PFSK-1 (cell line): ENCODE measurements around the gene CCNO.

Source experiments
- FOXP2 ChIP-seq: optimal IDR thresholded peaks from 2 replicates; pipeline ENCODE3; 2011; ENCODE audit warnings: borderline replicate concordance, control low read depth, inconsistent platforms; ENCODE audit not compliant: insufficient read depth; ENCODE audit errors: extremely low read length, extremely low read depth
- POLR2AphosphoS5 ChIP-seq: IDR thresholded peaks from 2 replicates; pipeline ENCODE4 v1.6.1; 2012; ENCODE audit warnings: low read depth, mild to moderate bottlenecking, control low read depth, low read length, moderate library complexity
- REST ChIP-seq, 2 experiments: IDR thresholded peaks; 2 replicates each; pipeline versions ENCODE4 v1.6.1 to v1.8.0; 2011 to 2012; ENCODE audit warnings: low read depth in 2 of 2, low read length in 2 of 2, control low read depth in 1 of 2, inconsistent platforms in 1 of 2, mild to moderate bottlenecking in 1 of 2, moderate library complexity in 1 of 2; ENCODE audit not compliant: insufficient read depth in 1 of 2
- SIN3A ChIP-seq: IDR thresholded peaks from 2 replicates; pipeline ENCODE4 v1.6.1; 2012; ENCODE audit warnings: mild to moderate bottlenecking, low read length, moderate library complexity, borderline replicate concordance; ENCODE audit not compliant: insufficient read depth
- TAF1 ChIP-seq: IDR thresholded peaks from 2 replicates; pipeline ENCODE4 v1.6.1; 2012; ENCODE audit warnings: low read length, control low read depth, borderline replicate concordance; ENCODE audit not compliant: insufficient read depth

The CCNO gene

GRCh38 chr5:55231029-55231918 lies 2.1 kb downstream of the CCNO start:
- TF ChIP-seq SIN3A: no peak
- no peak for TF ChIP-seq POLR2AphosphoS5
- no peak for TF ChIP-seq TAF1
- no peak for TF ChIP-seq REST (IDR thresholded peaks at IDR 0.05; ENCODE audit: insufficient read depth in 1 of 2, low read depth in 2 of 2, low read length in 2 of 2)
- TF ChIP-seq FOXP2: no peak

DNA sequence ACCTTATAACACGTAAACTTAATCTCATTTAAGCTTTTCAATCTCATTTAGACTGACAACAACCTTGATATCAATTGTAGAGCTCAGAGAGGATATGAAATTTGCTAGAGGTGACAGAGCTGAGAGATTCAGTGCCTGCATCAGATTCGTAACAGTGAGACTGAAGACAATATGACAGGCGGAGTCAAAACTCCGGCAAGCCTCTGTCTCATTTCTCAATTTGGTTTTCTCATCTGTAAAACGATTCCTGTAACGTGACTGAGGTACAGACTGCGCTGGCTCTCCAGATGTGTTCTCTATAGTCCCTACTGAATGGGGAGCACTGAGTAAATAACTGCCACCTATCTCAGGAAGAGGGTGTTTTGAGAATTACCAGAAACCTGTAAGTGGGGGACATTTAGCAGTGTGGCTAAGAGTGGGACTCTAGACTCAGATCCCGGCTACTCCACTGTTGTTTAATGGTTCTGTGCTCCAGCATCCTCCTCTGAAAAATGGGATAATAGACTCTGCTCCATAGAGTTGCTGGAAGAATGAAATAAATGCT lies 3.2 kb downstream of the CCNO start:
- no peak for TF ChIP-seq POLR2AphosphoS5
- TF ChIP-seq REST (IDR thresholded peaks at IDR 0.05; ENCODE audit: insufficient read depth in 1 of 2, low read depth in 2 of 2, low read length in 2 of 2): no peak
- no peak for TF ChIP-seq TAF1
- no peak for TF ChIP-seq FOXP2
- no peak for TF ChIP-seq SIN3A

DNA sequence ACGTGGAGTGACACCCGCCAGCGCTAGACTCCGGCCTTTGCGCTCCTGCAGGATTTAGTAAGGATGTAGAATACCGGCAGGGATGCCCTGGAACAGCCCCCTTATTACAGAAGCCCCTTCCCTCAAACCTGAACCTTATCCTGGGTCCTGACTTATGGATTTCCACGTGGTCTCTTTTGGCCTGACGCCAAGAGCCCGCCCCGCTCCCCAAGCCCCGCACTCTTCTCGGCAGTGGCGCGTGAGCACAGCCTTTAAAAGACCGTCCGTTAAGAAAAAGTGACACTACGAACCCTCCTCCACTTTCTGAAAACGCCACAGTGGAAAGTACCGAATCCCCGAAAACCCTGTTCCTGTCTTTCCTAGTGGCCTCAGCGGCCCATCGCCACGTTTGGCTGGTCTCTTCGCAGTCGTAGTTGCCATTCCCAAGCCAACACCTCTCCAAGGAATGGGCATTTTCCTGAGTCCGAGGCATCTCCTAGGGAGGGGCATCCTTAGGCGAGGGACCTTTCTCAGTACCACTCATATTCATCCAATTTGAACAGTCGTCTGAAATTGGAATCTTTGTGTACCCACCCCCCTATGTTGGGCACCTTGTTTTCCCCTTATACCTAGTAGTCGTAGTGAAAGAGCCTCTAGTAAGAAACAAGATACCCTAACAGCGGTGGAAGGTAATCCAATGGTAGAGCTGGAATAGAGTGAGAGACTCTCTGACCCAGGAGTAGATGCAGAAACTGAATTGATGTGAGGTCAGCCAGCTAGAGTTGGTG lies 5.6 kb downstream of the CCNO start:
- no peak for TF ChIP-seq FOXP2
- TF ChIP-seq POLR2AphosphoS5: no peak
- TF ChIP-seq SIN3A: no peak
- no peak for TF ChIP-seq REST (IDR thresholded peaks at IDR 0.05; ENCODE audit: insufficient read depth in 1 of 2, low read depth in 2 of 2, low read length in 2 of 2)
- no peak for TF ChIP-seq TAF1

DNA sequence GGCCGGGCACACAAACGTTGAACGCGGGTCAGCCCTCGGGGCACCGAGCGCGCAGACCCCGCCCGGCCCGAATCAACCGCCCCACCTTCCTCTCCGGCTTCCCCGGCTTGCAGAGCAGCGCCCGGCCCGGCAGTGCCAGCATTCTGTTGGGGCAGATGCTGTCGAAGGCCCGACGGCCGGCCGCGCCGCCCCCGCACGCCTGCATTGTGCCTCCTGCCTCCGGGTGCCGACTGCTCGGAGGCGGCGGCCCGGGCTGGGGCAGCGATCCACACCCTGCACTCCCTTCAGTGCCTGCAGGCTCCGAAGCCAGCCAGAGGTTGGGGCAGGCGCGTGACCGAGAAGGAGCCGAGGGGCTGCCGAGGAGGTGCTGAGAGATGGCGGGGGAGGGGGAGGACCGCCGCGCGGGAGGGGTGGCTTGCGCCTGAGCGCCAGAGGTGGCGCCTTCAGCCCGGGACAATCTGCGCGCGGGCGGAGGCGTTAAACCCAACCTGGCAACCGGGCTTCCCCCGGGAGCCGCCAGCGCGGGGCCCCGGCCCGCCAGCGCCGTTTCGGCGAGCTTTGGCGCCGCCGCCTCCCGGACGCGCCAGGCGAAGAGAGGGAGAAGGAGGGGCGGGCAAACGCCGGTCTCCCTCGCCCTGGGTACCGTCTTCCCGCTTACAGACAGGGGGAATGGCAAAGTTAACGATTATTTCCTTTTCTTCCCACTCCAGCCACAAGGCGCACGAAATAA lies 6.3 kb downstream of the CCNO start, which contains the start of gene MCIDAS:
MCIDAS (minus strand) TSS at position 382 of the 730 bp plus-strand sequence; CDS start at position 205, 177 bp downstream.
- TF ChIP-seq REST (IDR thresholded peaks at IDR 0.05; ENCODE audit: insufficient read depth in 1 of 2, low read depth in 2 of 2, low read length in 2 of 2): no peak
- TF ChIP-seq POLR2AphosphoS5: no peak
- TF ChIP-seq SIN3A: no peak
- TF ChIP-seq FOXP2: no peak
- TF ChIP-seq TAF1: no peak
